Measurements from ENCODE around the gene C22orf15. TPM values are rescaled to one million over a fixed set of nuclear protein-coding genes. Genes with fewer than 3 reads are reported as not detected.

C22orf15 gene
- total and polyA plus RNA-seq, 9 of the 15 experiments (the other 6 are each of a cell fraction or from before 2014, with no cell fraction given): 0.07 TPM; not detected in 8

- TF ChIP-seq MGA (IDR thresholded peaks at IDR 0.05): peak; percentile 37; the same call in 1 of the 2 replicates
- no peak for TF ChIP-seq ZBTB33 (CRISPR knock-in tag; IDR thresholded peaks at IDR 0.05)
- no peak for TF ChIP-seq ZHX1 (conservative IDR thresholded peaks at IDR 0.05; ENCODE audit: low read length)
- no peak for TF ChIP-seq SNRNP70 (optimal IDR thresholded peaks at IDR 0.05; ENCODE audit: low read depth, low read length)
- TF ChIP-seq NRF1 (conservative IDR thresholded peaks at IDR 0.05 in 1 of 2, IDR thresholded peaks at IDR 0.05 in 1 of 2): 0 out of 4 replicates have a peak, but pooled peaks of 1 of the 2 experiments have one; percentile 4
- TF ChIP-seq PTBP1 (IDR thresholded peaks at IDR 0.05; ENCODE audit: low read depth, low read length): no peak
- TF ChIP-seq ZNF511 (CRISPR knock-in tag; IDR thresholded peaks at IDR 0.05): no peak
- no peak for TF ChIP-seq ZBTB12 (CRISPR knock-in tag; IDR thresholded peaks at IDR 0.05)
These were observed 11.3 kb upstream of the C22orf15 start (continued) for GRCh38 chr22:23751441-23751996.
